Mononuclear cell (primary cell): ENCODE data around the gene WNT7B. TPM values are rescaled to one million over a fixed set of nuclear protein-coding genes. Genes with fewer than 3 reads are reported as not detected.

Experiments used
- H3K27me3 ChIP-seq: 2 replicates; pipeline ENCODE4 v1.6.0; 2011; ENCODE audit warnings: low read length, control low read depth; ENCODE audit not compliant: insufficient read depth
- H3K4me1 ChIP-seq: 2 replicates; pipeline ENCODE4 v1.5.1; 2011; ENCODE audit warnings: mild to moderate bottlenecking, low read length, control low read depth; ENCODE audit not compliant: insufficient read depth
- H3K4me3 ChIP-seq: 2 replicates; pipeline ENCODE4 v1.5.1; 2011; ENCODE audit warnings: mild to moderate bottlenecking, low read length, moderate library complexity
- H3K9me3 ChIP-seq: 2 replicates; pipeline ENCODE4 v1.5.1; 2011; ENCODE audit warnings: low read depth, mild to moderate bottlenecking, control low read depth, low read length
- total RNA-seq: library from RNA; depleted of rRNA; stranded (reverse); fragments of >200 nt; gene quantifications from one replicate; pipeline ENCODE4 v1.2.3, GENCODE V29; 2012

WNT7B gene
- total RNA-seq, 1 donor = not detected

DNA sequence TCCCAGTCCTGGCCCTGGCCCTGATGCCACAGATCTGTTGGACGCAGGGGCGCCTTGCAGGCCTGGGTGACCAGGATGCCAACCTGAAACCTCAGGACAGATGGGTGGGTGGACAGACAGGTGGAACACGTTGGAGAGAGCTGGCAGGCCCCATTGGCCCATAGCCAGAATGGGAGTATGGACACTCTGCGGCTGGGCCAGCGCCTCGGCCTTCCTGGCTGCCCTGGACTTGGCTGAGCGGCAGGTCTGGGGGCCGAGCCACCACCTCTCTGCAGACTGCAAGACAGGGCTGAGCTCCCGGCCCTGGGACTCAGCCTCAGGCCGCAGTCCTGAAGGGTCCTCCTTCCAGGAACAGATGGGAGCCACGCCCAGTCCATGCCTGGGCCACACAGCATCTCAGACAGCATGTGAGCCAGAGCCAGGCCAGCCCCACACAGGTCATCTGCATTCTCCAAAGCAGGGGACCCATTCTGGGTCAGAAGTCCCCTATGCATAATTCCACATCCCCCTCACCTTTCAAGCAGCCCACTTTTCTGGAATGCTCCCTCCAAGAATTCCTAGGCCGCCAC is 14.1 kb downstream of the WNT7B start:
- Histone ChIP-seq H3K4me3 (no peak overlapping the region), H3K27me3 (peaks cover 2% of the 10 kb centered on the region), H3K9me3 (no peaks in the 10 kb centered on the region), H3K4me1 (no peaks in the 10 kb centered on the region)

DNA sequence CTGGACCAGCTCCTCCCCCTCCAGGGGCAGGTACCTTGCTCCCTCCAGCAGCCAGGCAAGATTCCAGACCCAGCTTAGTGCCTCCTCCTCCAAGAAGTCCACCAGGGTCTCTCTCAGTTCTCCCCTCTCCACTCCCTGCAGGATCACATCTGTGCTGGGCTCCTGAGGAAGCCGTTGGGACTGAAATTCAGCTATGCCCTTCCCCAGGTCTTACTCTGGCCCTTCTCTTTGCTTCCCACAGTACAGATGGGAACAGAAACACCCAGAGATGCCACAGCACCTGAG is 14.6 kb downstream of the WNT7B start:
- H3K9me3 ChIP-seq = no peaks in the 10 kb centered on the region
- no peaks in the 10 kb centered on the region for H3K4me1 ChIP-seq
- no peaks in the 10 kb centered on the region for H3K27me3 ChIP-seq
- H3K4me3 ChIP-seq = no peak overlapping the region

DNA sequence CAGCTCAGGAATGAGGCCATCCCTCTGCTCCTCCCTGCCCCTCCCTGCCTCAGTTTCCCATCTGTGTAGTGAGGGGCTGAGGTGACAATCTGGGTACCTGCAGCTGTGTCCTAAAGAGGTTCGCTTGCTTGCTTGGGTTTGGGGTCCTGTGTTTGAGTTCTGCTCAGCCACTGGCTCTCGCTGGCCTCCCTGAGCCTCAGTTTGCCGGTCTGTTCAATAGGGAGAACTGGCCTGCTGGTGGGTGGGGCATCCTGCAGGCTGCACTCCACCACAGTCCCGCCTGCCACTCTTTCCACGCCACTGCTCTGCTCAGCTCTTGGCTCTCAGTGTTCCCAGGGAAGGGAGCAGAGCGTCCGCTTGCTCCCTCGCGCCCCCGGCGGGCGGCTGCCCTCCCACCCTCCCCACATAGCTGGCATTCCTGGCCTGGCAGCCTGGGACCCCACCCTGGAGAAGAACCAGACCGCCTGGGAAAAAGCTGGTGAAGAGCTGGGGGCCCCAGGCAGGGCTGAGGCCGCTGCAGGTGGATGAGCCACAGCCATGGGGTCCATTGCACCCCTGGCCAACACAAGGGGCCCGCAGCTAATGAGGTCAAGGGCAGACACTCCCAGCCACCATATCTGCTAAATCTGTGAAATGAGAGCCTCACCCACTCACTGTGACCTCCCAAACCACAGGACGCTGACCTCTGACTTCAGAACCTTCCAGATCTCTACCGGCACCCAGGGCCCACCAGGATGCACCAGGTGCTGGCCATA is 15.1 kb downstream of the WNT7B start:
- Histone ChIP-seq H3K4me1 (no peaks in the 10 kb centered on the region), H3K27me3 (no peaks in the 10 kb centered on the region), H3K9me3 (no peaks in the 10 kb centered on the region), H3K4me3 (no peak overlapping the region)

DNA sequence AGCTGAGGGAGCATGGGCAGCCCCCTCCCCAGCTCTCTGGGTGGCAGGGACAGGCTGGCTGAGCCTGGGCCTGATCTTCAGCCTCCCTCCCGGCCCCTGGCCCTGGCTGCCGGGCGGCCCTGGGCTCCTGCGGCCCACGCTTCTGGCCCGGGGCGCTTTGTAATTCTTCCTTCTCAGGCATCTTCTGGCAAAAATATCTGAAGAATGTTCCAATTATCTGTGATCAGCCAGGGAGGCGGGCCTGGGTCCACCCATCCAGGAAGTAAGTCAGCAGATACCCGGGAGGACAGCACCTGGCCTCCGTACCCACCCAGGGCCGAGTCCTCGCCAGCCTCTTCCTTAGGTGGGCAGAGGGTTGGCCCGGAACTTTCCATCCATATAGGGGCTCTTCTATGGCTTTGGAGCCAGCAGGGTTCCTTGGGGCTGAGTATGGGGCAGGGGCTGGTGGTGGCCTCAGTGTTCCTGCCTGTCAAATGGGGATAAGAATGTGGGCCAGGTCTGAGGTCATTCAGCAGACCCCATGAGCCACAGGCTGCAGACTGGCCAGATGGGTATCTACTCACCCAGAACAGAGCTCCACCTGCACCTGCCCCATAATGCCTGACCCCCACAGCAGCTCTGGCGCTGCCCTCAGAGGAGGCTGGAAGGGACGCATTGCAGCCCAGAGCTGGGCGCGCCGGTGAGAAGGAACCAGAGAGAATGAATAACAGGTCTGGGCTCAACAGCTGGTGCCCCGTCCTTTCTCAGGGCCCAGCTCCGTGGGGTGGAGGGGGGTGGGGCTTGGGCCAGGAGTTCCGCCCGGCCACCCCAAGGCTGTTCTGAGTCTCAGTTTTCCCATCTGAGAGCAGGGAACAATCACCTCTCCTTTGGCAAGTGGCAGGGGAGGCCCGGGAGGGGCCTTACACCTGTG is 16.2 kb downstream of the WNT7B start:
- Histone ChIP-seq H3K4me1 (no peaks in the 10 kb centered on the region), H3K4me3 (no peak overlapping the region), H3K9me3 (no peaks in the 10 kb centered on the region), H3K27me3 (no peaks in the 10 kb centered on the region)

DNA sequence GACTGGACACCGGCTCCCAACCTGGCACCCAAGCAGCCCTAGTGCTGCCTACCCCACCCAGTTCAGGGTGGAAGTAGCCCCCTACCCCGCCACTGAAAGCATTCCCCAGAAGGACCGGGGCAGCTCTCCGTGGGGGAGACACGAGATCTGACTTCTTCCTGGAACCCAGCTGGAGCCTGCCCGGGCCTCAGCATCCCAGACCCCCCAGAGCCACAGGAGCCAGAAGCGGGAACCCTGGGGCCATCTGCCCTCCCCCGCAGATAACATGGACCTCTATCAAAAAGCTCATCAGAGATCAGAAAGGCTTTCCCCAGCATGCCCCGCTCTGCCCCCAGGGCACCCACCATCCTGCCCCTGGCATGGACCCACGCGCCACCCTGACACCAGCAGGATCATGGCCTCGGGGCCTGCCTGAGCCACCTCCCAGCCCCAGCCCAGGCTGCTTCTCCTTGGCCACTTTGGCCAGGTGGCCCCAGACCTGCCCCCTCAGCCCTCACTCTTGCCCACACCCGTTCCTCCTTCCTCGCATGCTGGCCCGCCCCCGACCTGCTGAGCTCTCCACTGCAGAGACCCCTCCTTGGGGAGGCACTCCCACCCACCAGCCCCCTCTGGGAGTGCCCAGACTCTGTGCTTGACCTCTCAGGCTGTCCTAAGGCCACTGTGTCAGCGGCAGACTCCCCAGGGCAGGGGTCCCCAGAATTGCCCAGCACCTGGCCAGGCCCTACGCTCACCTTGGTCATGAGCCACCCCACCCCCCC is 17.1 kb downstream of the WNT7B start:
- Histone ChIP-seq H3K27me3 (no peaks in the 10 kb centered on the region), H3K4me1 (no peaks in the 10 kb centered on the region), H3K9me3 (no peaks in the 10 kb centered on the region), H3K4me3 (no peak overlapping the region)

DNA sequence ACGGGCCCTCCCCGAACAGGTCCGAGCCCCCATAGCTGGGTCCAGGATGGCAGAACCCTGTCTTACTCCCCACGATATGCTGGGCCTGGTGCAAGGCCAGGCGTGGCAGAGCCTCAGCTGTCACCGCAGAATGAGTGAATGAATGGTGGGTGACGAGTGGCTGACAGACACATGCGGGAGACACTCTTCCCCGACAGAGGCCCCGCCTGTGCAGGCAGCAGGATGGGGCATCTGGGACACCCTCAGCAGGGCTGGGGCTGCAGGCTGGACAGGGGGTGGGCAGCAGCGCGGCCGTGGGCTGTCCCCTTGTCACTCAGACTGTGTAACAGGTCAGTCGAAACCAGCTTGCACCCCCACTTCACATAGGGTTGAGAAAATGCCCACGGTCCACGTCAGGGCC is 18.0 kb downstream of the WNT7B start:
- no peak overlapping the region for H3K4me3 ChIP-seq
- no peaks in the 10 kb centered on the region for H3K4me1 ChIP-seq
- H3K27me3 ChIP-seq = no peaks in the 10 kb centered on the region
- no peaks in the 10 kb centered on the region for H3K9me3 ChIP-seq

DNA sequence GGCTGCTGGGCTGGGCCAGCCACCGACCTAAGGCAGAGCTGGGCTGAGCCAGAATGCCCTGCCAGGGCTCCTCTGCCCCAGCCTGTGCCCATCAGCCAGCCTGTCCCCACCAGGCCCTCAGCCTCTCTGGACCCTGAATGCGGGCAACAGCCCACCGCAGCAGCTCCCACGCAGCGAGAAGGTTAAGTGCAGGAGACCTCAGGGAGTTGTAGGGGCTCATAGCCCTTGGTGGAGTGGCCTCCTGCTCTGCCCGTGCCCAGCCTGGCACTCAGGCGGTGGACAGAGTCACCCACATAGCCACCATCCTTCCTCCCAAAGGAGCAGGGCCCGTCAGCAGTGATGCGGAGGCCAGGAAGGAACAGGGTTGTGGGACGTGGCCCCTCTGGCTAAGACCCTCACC is 19.1 kb downstream of the WNT7B start:
- no peaks in the 10 kb centered on the region for H3K27me3 ChIP-seq
- no peaks in the 10 kb centered on the region for H3K9me3 ChIP-seq
- no peak overlapping the region for H3K4me3 ChIP-seq
- no peaks in the 10 kb centered on the region for H3K4me1 ChIP-seq

DNA sequence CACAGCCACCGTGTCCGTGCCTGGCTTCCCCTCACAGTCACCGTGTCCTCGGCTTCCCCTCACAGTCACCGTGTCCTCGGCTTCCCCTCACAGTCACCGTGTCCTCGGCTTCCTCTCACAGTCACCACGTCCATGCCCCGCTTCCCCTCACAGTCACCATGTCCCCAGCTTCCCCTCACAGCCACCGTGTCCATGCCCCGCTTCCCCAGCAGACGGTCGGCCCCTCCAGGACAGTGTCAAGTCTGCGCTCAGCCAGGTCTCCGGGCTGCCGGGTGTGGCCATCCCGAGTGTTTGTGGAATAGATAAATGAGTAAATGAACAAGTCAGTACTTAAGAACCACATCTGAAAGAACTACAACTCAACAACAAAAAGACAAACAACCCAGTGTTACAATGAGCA is 23.8 kb downstream of the WNT7B start:
- no peak overlapping the region for H3K4me3 ChIP-seq
- H3K27me3 ChIP-seq = no peaks in the 10 kb centered on the region
- H3K4me1 ChIP-seq = no peaks in the 10 kb centered on the region
- no peaks in the 10 kb centered on the region for H3K9me3 ChIP-seq

DNA sequence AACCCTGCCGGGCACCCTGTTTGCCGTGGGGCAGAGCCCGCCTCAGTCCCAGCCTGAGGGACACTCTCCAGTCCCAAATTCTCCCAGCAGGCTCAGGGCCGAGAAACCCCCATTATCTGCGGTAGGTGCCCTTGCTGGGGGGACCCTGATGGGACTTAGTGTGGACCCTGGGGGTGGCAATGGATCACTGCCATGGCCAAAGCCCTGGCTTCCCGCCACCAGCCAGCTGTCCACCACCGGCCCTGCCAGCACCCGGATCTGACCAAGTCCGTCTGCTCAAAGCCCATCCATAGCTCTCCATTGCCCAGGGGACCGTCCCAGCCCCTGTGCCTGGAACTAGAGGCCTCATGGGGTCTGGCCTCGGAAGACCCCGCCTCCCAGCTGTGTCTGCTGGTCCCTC is 24.4 kb downstream of the WNT7B start:
- Histone ChIP-seq H3K27me3 (no peaks in the 10 kb centered on the region), H3K4me3 (no peak overlapping the region), H3K9me3 (no peaks in the 10 kb centered on the region), H3K4me1 (no peaks in the 10 kb centered on the region)

DNA sequence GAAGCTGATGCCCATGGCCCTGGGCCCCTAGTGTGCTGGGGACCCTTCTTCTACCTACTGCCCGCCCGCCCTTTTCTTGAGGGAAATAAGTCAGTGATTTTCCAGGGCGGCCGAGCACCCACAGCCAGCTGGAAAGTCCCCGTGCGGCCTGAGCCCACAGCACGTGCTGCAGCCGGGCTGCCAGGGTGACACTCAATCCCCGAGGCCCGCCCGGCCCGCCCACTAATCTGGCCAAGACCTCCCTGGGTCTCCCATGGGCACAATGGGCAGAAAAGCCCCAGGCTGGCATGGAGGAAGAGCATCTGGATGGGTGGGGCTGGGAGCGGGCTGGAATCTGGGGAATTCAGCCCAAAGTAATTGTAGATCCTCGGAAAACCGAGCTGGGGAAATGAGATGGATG is 24.8 kb downstream of the WNT7B start:
- Histone ChIP-seq H3K9me3 (no peaks in the 10 kb centered on the region), H3K27me3 (no peaks in the 10 kb centered on the region), H3K4me3 (no peak overlapping the region), H3K4me1 (no peaks in the 10 kb centered on the region)

DNA sequence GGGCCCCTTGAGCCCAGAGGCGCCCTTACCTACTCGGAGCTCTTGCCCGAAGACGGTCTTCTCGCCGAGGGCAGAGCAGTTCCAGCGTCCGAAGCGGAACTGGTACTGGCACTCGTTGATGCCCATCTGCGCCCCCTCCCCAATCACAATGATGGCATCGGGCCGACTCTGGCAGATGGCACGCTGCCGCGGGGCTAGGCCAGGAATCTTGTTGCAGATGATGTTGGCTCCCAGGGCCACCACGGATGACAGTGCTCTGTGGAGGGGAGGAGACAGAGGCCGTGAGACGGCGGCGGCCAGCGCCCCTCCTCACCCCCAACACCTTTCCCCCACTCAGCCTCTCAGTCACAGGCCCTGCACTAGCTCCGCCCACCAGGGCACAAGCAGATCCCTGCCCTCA is 27.1 kb downstream of the WNT7B start:
- H3K27me3 ChIP-seq = no peaks in the 10 kb centered on the region

DNA sequence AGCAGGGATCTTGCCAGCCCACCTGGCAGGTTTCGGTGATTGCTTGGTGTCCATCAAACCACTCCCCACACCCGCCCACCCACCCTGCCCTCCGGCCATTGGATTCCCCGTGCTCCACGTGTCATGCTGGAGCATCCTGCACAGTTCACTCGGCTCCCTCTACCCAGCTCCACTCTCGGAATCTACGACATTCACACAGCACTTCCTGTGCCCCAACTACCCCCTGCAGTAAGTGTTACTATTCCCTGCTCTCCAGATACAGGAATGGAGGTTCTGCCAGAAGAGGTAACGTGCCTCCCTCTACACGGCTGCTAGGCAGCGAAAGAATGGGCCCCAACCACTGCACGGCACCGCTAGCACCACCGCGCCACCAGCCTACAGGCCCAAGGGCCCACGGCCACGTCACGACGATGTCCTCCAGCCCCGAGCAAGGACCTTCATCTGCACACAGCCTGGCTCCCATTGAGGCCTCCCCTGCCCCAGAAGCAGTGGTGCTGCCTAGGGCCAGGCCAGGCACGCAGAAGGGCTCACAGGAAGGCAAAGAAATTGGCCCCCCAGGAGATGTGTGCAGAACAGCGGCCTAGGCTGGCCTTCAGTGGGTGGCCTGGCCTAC is 27.6 kb downstream of the WNT7B start:
- Histone ChIP-seq H3K4me1 (no peaks in the 10 kb centered on the region), H3K9me3 (no peaks in the 10 kb centered on the region), H3K27me3 (no peaks in the 10 kb centered on the region), H3K4me3 (no peak overlapping the region)

More for the DNA sequence above, 27.1 kb downstream of the WNT7B start:
- H3K9me3 ChIP-seq = no peaks in the 10 kb centered on the region
- H3K4me3 ChIP-seq = no peak overlapping the region
- H3K4me1 ChIP-seq = no peaks in the 10 kb centered on the region

DNA sequence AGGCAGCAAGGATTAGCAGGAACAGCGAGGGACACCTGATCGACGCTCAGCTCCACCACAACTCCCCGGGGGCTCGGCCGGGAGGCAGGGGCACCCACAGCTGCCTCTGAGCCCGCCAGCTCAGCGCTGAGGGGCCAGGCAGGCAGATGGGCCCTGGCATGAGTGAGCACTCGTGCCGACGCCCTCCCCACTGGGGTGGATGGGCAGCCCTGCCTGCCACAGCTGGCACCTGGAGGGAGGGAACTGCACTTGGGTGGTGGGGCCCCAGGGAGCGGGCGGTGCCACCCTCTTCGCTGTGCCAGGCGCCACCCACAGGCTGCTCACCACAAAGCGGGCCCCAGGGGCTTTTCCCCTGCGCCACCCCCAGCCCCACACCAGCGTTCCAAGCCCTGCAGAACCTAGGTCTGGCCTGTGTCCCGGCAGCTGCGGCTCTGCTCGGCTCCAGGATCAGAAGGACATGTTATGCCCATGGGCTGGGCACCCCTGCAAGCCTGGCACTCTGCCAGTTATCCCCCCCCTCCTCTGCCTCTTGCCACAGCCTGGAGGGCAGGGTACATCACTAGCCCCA is 28.8 kb downstream of the WNT7B start:
- Histone ChIP-seq H3K27me3 (no peaks in the 10 kb centered on the region), H3K9me3 (no peaks in the 10 kb centered on the region), H3K4me3 (no peak overlapping the region), H3K4me1 (no peaks in the 10 kb centered on the region)

DNA sequence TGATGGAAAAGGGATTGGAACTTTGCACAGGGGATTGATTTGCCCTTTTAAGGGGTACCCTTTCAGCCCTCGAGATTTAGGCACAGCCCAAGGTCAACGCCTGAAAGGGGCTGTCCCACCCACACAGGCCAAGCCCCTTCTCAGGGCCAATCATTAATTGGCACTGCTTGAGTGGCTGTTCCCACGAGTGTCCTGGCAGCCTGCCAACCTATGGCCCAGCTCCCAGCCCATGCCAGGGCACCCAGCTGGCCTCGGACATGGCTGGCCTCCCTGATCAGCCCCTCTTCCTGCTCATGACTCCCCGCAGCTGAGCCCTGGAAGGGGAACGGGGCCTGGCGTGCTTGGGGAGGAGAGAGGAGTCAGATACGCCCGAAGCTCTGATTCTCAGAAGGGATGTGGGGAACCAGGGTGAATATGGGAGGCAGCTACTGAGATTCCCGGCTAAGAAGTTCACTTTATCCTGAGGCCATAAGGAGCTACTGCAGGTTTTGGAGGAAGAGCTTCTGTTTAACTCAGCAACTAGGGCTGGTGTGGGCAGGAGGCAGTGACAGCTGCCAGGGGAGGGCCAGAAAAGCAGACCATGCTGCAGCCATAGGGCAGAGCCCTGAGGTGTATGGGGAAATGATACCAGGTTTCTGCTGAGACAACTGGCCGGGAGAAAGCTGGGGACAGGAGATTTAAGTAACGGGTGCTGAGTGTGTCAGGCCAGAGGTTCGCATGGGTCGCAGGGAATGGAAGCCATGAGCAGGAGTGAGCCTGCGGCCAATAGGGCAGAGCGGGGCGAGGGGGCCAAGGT is 30.0 kb downstream of the WNT7B start:
- no peaks in the 10 kb centered on the region for H3K4me1 ChIP-seq
- H3K4me3 ChIP-seq = no peak overlapping the region
- H3K27me3 ChIP-seq = no peaks in the 10 kb centered on the region
- H3K9me3 ChIP-seq = no peaks in the 10 kb centered on the region
